Esophagus muscularis mucosa (tissue), 3 donors: ENCODE measurements around the gene TENM4.

Source experiments
- POLR2A ChIP-seq: fragments of 450-650 bp; IDR thresholded peaks from one replicate; pipeline ENCODE4 v1.6.1; 2017; ENCODE audit warnings: antibody characterized with exemption, moderate library complexity, mild to moderate bottlenecking, low read depth
- POLR2AphosphoS5 ChIP-seq, 2 donors: sonication (generic); formaldehyde crosslinking; IDR thresholded peaks; one replicate each; pipeline ENCODE4 v1.6.1; 2017; ENCODE audit warnings: antibody characterized with exemption in 2 of 2
- TF ChIP-seq, protein P1 (sequence below), 3 experiments: fragments of 200-600 bp in 2 of 3; fragments of 450-650 bp in 1 of 3; sonication (generic) in 2 of 3; IDR thresholded peaks; one replicate each; pipeline ENCODE4 v1.5.1; 2017 to 2019; ENCODE audit warnings: antibody characterized with exemption in 3 of 3, mild to moderate bottlenecking in 2 of 3, moderate library complexity in 1 of 3

- no peak for TF ChIP-seq POLR2AphosphoS5 (IDR thresholded peaks at IDR 0.05)
- TF ChIP-seq POLR2A = no peak
- TF ChIP-seq, protein P1, sequence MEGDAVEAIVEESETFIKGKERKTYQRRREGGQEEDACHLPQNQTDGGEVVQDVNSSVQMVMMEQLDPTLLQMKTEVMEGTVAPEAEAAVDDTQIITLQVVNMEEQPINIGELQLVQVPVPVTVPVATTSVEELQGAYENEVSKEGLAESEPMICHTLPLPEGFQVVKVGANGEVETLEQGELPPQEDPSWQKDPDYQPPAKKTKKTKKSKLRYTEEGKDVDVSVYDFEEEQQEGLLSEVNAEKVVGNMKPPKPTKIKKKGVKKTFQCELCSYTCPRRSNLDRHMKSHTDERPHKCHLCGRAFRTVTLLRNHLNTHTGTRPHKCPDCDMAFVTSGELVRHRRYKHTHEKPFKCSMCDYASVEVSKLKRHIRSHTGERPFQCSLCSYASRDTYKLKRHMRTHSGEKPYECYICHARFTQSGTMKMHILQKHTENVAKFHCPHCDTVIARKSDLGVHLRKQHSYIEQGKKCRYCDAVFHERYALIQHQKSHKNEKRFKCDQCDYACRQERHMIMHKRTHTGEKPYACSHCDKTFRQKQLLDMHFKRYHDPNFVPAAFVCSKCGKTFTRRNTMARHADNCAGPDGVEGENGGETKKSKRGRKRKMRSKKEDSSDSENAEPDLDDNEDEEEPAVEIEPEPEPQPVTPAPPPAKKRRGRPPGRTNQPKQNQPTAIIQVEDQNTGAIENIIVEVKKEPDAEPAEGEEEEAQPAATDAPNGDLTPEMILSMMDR (IDR thresholded peaks at IDR 0.05) = no peak
Observed at GRCh38 chr11:79369055-79369454, 71.8 kb downstream of the TENM4 start.
